NB4 (cell line): Measurements from ENCODE around the gene APRT.

Experiments
- CTCF ChIP-seq: IDR thresholded peaks from one replicate; pipeline ENCODE4 v1.5.1; 2012; ENCODE audit warnings: low read depth, low read length
- MYC ChIP-seq: IDR thresholded peaks from 2 replicates; pipeline ENCODE4 v1.6.1; 2011; ENCODE audit warnings: low read depth, low read length
- POLR2A ChIP-seq: IDR thresholded peaks from 2 replicates; pipeline ENCODE4 v1.6.1; 2011; ENCODE audit warnings: mild to moderate bottlenecking; ENCODE audit not compliant: insufficient read length; ENCODE audit errors: extremely low read depth

- TF ChIP-seq POLR2A (no peak), CTCF (no peak), MYC (no peak)
Measured at GRCh38 chr16:88768071-88768783, 43.5 kb downstream of the APRT start.
